ENCODE results near the gene TRIM28.

The TRIM28 gene

DNA sequence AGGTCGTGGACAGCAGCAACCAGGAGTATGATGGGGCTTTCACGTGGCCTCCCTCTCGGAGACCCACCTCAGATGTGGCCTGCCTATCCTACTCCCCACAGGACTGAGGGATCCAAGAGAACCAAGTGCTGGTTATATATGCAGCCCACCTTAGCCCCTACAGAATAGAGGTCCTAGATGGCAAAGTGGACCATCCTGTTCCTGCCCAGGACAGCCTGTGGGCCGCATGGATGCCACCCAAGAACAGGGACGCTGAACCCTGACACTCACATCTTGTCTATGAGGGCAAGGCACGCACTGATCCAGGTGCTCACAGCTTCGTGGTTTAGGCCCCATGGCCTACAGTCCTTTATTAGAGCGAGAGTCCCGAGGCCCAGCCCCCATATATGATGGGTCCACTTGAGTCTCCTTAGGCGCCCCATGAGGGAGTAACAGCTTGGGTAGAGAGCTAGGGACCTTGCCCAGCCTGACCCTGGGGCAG, 30.6 kb upstream of the TRIM28 start:
- H3K27me3 ChIP-seq (ENCODE audit: control insufficient read depth, insufficient read depth, low read length): no peaks in the 10 kb centered on the region
- peaks cover 17% of the 10 kb centered on the region for H3K4me1 ChIP-seq (ENCODE audit: control insufficient read depth, low read depth, low read length)
- H3K9ac ChIP-seq (ENCODE audit: low read length): peak overlapping the region; percentile 26
- H3K27ac ChIP-seq (ENCODE audit: low read length): no peak overlapping the region
- H3K9me3 ChIP-seq (ENCODE audit: control insufficient read depth, low read depth, low read length): no peaks in the 10 kb centered on the region
- H3K36me3 ChIP-seq (ENCODE audit: control insufficient read depth, low read depth, low read length): no peaks in the 10 kb centered on the region
- no peak overlapping the region for H3K4me3 ChIP-seq (ENCODE audit: low read length)

- H3K27me3 ChIP-seq (ENCODE audit: control insufficient read depth, insufficient read depth, low read length): no peaks in the 10 kb centered on the region
- H3K9ac ChIP-seq (ENCODE audit: low read length): peak overlapping the region; percentile 57
- H3K4me1 ChIP-seq (ENCODE audit: control insufficient read depth, low read depth, low read length): peaks cover 22% of the 10 kb centered on the region
- H3K9me3 ChIP-seq (ENCODE audit: control insufficient read depth, low read depth, low read length): no peaks in the 10 kb centered on the region
- peak overlapping the region; percentile 55 for H3K4me3 ChIP-seq (ENCODE audit: low read length)
- H3K36me3 ChIP-seq (ENCODE audit: control insufficient read depth, low read depth, low read length): no peaks in the 10 kb centered on the region
- H3K27ac ChIP-seq (ENCODE audit: low read length): peak overlapping the region; percentile 35
Observed at GRCh38 chr19:58513694-58514563, 29.9 kb upstream of the TRIM28 start.

DNA sequence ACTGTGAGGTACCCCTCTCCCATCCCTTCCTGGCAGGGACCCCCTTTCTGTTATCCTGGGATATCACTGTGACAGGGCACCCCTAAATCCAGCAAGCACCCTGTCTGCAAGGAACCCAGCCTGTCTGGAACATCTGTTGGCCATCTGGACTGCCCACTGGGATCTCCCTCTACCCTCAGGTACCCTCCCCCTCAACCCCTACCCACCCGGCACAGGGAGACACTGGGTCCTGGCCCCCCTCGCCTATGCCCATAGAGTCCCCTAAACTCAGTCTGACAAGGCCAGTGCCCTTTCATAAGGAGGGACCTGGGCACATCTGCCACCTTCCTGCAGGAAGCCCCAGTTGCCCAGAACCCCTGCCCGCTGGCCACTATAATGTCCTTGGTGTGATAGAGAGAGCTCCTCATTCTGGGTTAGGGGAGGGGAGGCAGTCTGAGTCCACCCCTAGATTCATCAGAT, 29.3 kb upstream of the TRIM28 start:
- Histone ChIP-seq H3K4me3 (ENCODE audit: low read length) (peak overlapping the region; percentile 55), H3K9ac (ENCODE audit: low read length) (peak overlapping the region; percentile 57), H3K36me3 (ENCODE audit: control insufficient read depth, low read depth, low read length) (no peaks in the 10 kb centered on the region), H3K27me3 (ENCODE audit: control insufficient read depth, insufficient read depth, low read length) (no peaks in the 10 kb centered on the region), H3K9me3 (ENCODE audit: control insufficient read depth, low read depth, low read length) (no peaks in the 10 kb centered on the region), H3K4me1 (ENCODE audit: control insufficient read depth, low read depth, low read length) (peaks cover 22% of the 10 kb centered on the region), H3K27ac (ENCODE audit: low read length) (peak overlapping the region; percentile 35)

DNA sequence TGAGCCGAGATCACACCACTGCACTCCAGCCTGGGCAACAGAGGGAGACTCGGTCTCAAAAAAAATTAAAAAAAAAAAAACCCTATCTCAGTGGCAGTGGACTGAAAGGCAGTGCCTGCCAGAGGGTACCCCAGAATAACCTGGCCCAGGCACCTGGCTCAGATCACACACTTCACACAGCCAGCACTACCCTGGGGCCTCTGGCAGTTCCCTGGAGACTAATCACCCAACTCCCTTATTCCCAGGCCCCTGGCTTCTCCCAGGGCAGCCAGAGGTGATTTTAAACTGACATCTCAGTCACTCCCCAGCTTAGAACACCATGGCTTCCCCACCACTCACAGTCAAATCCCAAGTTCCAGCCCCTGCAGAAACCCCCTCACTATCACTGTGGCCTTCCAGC, 28.6 kb upstream of the TRIM28 start:
- Histone ChIP-seq H3K4me3 (ENCODE audit: low read length) (no peak overlapping the region), H3K36me3 (ENCODE audit: control insufficient read depth, low read depth, low read length) (no peaks in the 10 kb centered on the region), H3K9ac (ENCODE audit: low read length) (no peak overlapping the region), H3K27me3 (ENCODE audit: control insufficient read depth, insufficient read depth, low read length) (no peaks in the 10 kb centered on the region), H3K27ac (ENCODE audit: low read length) (no peak overlapping the region), H3K4me1 (ENCODE audit: control insufficient read depth, low read depth, low read length) (peaks cover 22% of the 10 kb centered on the region), H3K9me3 (ENCODE audit: control insufficient read depth, low read depth, low read length) (no peaks in the 10 kb centered on the region)

DNA sequence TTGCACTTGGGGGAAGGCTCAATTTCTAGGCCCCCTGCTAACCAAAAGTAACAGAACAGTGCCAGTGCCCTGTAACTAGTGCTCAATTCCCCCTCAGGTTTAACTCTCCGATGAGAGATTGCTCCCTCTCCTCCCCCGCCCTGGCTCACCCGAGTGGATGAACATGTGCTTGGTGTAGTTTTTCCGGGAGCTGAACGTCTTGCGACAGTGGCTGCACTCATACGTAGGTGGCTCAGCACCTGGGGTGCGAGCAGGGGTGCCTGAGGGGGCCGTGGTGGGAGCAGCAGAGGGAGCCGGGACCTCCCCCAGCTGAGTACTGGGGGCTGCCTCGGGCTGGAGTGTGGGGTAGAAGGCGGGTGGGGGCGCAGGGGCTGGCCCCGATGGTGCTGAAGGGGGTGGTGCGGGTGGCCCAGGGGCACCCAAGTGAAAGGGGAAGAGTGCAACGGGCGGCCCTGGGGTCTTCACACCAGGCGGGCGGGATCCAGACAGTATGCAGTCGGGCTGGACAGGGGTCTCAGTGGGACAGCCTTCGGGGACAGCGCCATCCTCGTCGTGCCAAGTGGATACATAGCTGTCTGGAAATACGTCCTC, 27.5 kb upstream of the TRIM28 start:
- H3K4me3 ChIP-seq (ENCODE audit: low read length): peak overlapping the region; percentile 28
- H3K4me1 ChIP-seq (ENCODE audit: control insufficient read depth, low read depth, low read length): peaks cover 22% of the 10 kb centered on the region
- H3K9ac ChIP-seq (ENCODE audit: low read length): peak overlapping the region; percentile 27
- H3K9me3 ChIP-seq (ENCODE audit: control insufficient read depth, low read depth, low read length): no peaks in the 10 kb centered on the region
- H3K36me3 ChIP-seq (ENCODE audit: control insufficient read depth, low read depth, low read length): no peaks in the 10 kb centered on the region
- no peaks in the 10 kb centered on the region for H3K27me3 ChIP-seq (ENCODE audit: control insufficient read depth, insufficient read depth, low read length)
- no peak overlapping the region for H3K27ac ChIP-seq (ENCODE audit: low read length)

GRCh38 chr19:58516964-58517833, 26.7 kb upstream of the TRIM28 start:
- Histone ChIP-seq H3K9me3 (ENCODE audit: control insufficient read depth, low read depth, low read length) (no peaks in the 10 kb centered on the region), H3K36me3 (ENCODE audit: control insufficient read depth, low read depth, low read length) (no peaks in the 10 kb centered on the region), H3K4me1 (ENCODE audit: control insufficient read depth, low read depth, low read length) (peaks cover 22% of the 10 kb centered on the region), H3K9ac (ENCODE audit: low read length) (no peak overlapping the region), H3K27me3 (ENCODE audit: control insufficient read depth, insufficient read depth, low read length) (no peaks in the 10 kb centered on the region), H3K27ac (ENCODE audit: low read length) (no peak overlapping the region), H3K4me3 (ENCODE audit: low read length) (no peak overlapping the region)

DNA sequence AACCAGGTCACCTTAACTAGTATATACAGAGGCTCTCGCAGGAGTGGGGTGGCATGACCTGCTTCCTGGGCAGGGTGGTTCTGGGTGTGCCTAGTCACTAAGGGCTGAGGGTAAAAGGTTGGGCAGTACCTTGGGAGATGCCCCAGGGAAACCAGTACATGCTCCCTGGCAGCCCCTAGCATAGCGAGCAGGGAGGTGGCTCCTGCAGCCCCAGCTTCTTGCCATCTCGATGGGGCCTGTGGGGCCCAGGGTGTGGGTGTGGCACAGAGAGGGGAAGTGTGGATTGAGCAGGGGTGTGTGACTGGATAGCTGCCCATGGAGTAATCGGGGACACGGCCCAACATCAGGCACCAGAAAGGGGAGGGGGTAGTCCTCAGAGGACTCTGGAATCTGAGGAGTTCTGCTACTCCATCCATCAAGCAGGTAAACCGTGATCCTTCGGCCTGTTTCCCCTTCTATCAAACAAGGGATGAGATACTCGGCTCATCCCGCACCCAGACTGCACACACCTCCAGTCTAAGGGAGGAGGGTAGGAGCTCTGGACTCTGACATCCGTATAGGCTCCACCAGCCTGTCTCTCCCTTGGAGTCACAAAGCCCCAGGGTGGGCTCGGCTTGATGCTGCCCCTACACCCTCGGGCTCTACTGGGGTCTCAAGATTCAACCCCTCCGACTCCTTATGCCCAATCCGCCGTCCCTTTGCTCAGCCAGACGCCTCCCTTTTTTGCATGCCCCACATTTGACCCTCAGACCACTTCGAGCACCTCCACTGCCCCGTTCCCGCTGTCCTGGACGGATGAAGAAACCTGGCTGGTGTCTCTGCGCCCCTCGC, 25.4 kb upstream of the TRIM28 start:
- Histone ChIP-seq H3K27ac (ENCODE audit: low read length) (no peak overlapping the region), H3K27me3 (ENCODE audit: control insufficient read depth, insufficient read depth, low read length) (no peaks in the 10 kb centered on the region), H3K36me3 (ENCODE audit: control insufficient read depth, low read depth, low read length) (no peaks in the 10 kb centered on the region), H3K9ac (ENCODE audit: low read length) (peak overlapping the region; percentile 98), H3K4me3 (ENCODE audit: low read length) (peak overlapping the region; percentile 93), H3K4me1 (ENCODE audit: control insufficient read depth, low read depth, low read length) (peaks cover 22% of the 10 kb centered on the region), H3K9me3 (ENCODE audit: control insufficient read depth, low read depth, low read length) (no peaks in the 10 kb centered on the region)

- H3K9ac ChIP-seq (ENCODE audit: low read length): peak overlapping the region; percentile 98
- peaks cover 22% of the 10 kb centered on the region for H3K4me1 ChIP-seq (ENCODE audit: control insufficient read depth, low read depth, low read length)
- H3K27ac ChIP-seq (ENCODE audit: low read length): peak overlapping the region; percentile 86
- H3K27me3 ChIP-seq (ENCODE audit: control insufficient read depth, insufficient read depth, low read length): no peaks in the 10 kb centered on the region
- no peaks in the 10 kb centered on the region for H3K9me3 ChIP-seq (ENCODE audit: control insufficient read depth, low read depth, low read length)
- peak overlapping the region; percentile 93 for H3K4me3 ChIP-seq (ENCODE audit: low read length)
- H3K36me3 ChIP-seq (ENCODE audit: control insufficient read depth, low read depth, low read length): no peaks in the 10 kb centered on the region
Observed at GRCh38 chr19:58519087-58519354, 24.8 kb upstream of the TRIM28 start.

GRCh38 chr19:58519355-58520256, 24.3 kb upstream of the TRIM28 start, which contains the start of gene ZBTB45:
TSS of gene ZBTB45 (minus strand) at chr19:58519810. CDS start at chr19:58517673, 2,137 bp downstream.
- peaks cover 19% of the 10 kb centered on the region for H3K4me1 ChIP-seq (ENCODE audit: control insufficient read depth, low read depth, low read length)
- peak within 1 kb of the TSS; percentile 98 for H3K9ac ChIP-seq (ENCODE audit: low read length)
- no peaks in the 10 kb centered on the region for H3K9me3 ChIP-seq (ENCODE audit: control insufficient read depth, low read depth, low read length)
- peak within 1 kb of the TSS; percentile 86 for H3K27ac ChIP-seq (ENCODE audit: low read length)
- H3K4me3 ChIP-seq (ENCODE audit: low read length): peak within 1 kb of the TSS; percentile 93
- H3K27me3 ChIP-seq (ENCODE audit: control insufficient read depth, insufficient read depth, low read length): no peaks in the 10 kb centered on the region
- H3K36me3 ChIP-seq (ENCODE audit: control insufficient read depth, low read depth, low read length): no peaks in the 10 kb centered on the region

DNA sequence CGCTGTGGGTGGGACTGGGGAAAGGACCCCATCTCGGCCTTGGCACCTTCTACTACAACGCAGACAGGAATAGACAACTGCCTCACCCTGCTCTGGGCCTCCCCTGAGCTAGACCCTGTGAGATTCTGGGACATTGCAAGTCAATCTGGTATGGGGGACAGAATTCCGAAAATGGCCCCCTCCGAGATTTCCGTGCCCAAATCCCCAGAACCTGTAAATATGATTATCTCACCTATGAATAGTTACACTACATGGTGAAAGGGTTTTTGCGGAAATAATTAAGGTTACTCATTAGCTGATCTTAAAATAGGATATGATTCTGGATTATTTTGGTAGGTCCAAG, 23.6 kb upstream of the TRIM28 start:
- Histone ChIP-seq H3K4me3 (ENCODE audit: low read length) (peak overlapping the region; percentile 93), H3K4me1 (ENCODE audit: control insufficient read depth, low read depth, low read length) (peaks cover 18% of the 10 kb centered on the region), H3K9ac (ENCODE audit: low read length) (peak overlapping the region; percentile 98), H3K27ac (ENCODE audit: low read length) (peak overlapping the region; percentile 86), H3K36me3 (ENCODE audit: control insufficient read depth, low read depth, low read length) (no peaks in the 10 kb centered on the region), H3K27me3 (ENCODE audit: control insufficient read depth, insufficient read depth, low read length) (no peaks in the 10 kb centered on the region), H3K9me3 (ENCODE audit: control insufficient read depth, low read depth, low read length) (no peaks in the 10 kb centered on the region)
